ENCODE results near the gene LDAF1.

LDAF1 gene

DNA sequence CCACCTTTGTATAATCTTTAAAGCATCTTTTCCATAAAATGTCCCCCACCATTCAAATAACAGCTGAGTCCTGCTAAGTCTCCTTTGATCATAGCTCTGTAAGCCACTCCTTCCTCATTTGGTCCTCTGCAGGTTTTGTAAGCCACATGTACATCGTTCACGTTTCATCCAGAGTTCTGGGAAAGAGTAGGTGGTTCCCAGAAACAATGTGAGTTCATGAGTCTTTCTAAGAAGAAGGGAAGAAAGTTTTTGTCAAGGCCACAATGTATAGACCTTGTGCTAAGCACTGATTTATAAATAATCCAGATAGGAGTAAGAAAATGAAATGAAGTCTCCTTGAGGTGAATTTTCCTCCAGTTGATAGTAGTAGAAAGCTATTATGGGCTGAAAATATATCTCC, 66.3 kb downstream of the LDAF1 start:
- H3K27ac ChIP-seq (ENCODE audit: low read length), result no peak overlapping the region
- H3K9me3 ChIP-seq (ENCODE audit: insufficient read depth, low read depth, low read length), result no peaks in the 10 kb centered on the region
- no peaks in the 10 kb centered on the region for H3K27me3 ChIP-seq (ENCODE audit: insufficient read depth, low read length)
- no peak overlapping the region for H3K9ac ChIP-seq (ENCODE audit: low read depth, low read length)
- peaks cover 31% of the 10 kb centered on the region for H3K4me1 ChIP-seq (ENCODE audit: insufficient read depth, low read length)
- no peak overlapping the region for H3K4me3 ChIP-seq (ENCODE audit: low read length)
- H3K36me3 ChIP-seq (ENCODE audit: insufficient read depth, low read depth, low read length), result no peaks in the 10 kb centered on the region

DNA sequence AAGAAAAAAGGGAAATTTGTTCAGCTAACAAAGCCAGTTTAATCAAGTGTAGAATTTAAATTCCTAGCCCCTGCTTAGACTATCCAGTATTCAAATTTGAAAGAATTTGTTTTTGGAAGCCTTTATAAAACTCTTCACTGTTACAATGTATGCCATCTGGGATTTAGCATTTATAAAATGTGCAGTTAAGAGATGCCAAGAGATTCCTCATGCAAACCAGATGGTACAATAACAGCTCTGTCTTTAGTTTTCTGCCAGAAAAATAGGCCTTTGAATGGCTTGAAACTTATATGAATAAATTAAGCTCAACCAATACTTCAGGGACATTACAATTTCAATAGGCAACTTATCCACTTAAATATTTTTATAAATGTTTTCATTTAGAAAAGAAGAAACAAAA, 68.3 kb downstream of the LDAF1 start:
- Histone ChIP-seq H3K36me3 (ENCODE audit: insufficient read depth, low read depth, low read length) (no peaks in the 10 kb centered on the region), H3K4me3 (ENCODE audit: low read length) (no peak overlapping the region), H3K9ac (ENCODE audit: low read depth, low read length) (no peak overlapping the region), H3K27ac (ENCODE audit: low read length) (no peak overlapping the region), H3K9me3 (ENCODE audit: insufficient read depth, low read depth, low read length) (no peaks in the 10 kb centered on the region), H3K27me3 (ENCODE audit: insufficient read depth, low read length) (no peaks in the 10 kb centered on the region), H3K4me1 (ENCODE audit: insufficient read depth, low read length) (peaks cover 17% of the 10 kb centered on the region)

DNA sequence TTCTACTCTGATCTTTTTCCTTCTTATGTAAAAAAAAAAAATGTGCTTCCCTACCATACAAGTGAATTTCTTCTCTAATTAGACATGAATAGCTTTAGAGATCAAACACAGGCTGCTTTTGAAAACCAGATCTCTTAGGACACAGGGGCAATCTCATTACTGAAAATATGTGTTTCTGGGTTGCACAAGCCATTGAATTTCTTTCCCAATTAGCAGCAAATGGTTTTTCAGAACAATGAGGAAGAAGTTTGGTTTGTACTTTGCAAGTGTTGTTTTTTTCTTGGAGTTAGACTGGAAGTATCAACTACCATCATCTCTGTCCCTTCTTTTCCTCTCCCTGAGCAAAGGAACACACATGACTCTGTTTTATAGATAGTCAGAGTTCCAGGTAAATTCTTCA, 69.4 kb downstream of the LDAF1 start:
- no peaks in the 10 kb centered on the region for H3K36me3 ChIP-seq (ENCODE audit: insufficient read depth, low read depth, low read length)
- H3K9me3 ChIP-seq (ENCODE audit: insufficient read depth, low read depth, low read length), result no peaks in the 10 kb centered on the region
- H3K4me3 ChIP-seq (ENCODE audit: low read length), result no peak overlapping the region
- no peak overlapping the region for H3K27ac ChIP-seq (ENCODE audit: low read length)
- H3K9ac ChIP-seq (ENCODE audit: low read depth, low read length), result no peak overlapping the region
- peaks cover 10% of the 10 kb centered on the region for H3K4me1 ChIP-seq (ENCODE audit: insufficient read depth, low read length)
- H3K27me3 ChIP-seq (ENCODE audit: insufficient read depth, low read length), result no peaks in the 10 kb centered on the region

DNA sequence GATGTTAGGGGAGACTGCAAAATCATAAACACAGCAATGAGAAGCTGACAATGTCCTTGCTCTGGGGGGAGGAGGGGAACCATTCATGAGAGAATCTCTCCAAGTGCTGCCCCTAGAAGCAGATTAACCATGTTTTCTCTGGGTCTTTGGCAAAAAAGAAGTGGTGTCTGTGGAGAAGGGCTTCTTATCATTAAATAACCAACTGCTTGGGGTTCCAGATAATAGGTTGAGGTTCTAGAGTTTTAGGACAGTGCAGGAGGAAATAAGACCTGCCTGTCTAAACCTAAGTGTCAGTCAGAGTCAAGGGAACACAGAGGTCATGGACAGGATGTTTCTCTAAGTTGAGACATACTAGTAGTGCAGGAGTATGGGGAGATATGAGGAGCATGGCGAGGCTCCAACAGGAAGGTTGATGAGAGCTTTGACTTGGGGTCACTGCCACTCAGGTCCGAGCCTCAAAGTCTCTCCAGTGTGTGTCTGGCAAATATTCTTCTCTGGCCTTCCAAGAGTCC, 69.9 kb downstream of the LDAF1 start:
- Histone ChIP-seq H3K9ac (ENCODE audit: low read depth, low read length) (no peak overlapping the region), H3K4me1 (ENCODE audit: insufficient read depth, low read length) (peaks cover 6% of the 10 kb centered on the region; the same call in 1 of the 2 replicates), H3K27me3 (ENCODE audit: insufficient read depth, low read length) (no peaks in the 10 kb centered on the region), H3K36me3 (ENCODE audit: insufficient read depth, low read depth, low read length) (no peaks in the 10 kb centered on the region), H3K4me3 (ENCODE audit: low read length) (no peak overlapping the region), H3K27ac (ENCODE audit: low read length) (no peak overlapping the region), H3K9me3 (ENCODE audit: insufficient read depth, low read depth, low read length) (no peaks in the 10 kb centered on the region)

Measured in iPS-20b (cell line).